ENCODE results near the gene MCOLN1.

Gene MCOLN1

GRCh38 chr19:7502552-7502951 is 19.9 kb upstream of the MCOLN1 start:
- no peak for DNase-seq (ENCODE audit: low read depth in 3 of 3)

DNA sequence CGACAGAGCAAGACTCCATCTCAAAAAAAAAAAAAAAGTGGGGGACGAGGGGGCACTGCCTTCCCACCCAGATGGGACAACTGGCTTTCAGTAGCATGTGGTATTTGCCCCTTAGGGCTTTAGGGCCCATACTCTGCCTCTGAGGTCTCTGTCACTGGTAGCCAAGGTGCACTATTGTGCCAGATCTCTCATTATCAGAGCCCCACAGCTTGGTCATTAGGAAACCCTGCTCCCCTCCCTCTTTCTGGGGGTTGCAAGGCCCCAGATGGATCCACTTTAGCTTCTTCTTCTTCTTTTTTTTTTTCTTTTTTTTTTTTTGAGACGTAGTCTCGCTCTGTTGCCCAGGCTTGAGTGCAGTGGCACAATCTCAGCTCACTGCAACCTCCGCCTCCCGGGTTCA is 17.7 kb upstream of the MCOLN1 start:
- no peak for DNase-seq (ENCODE audit: low read depth in 3 of 3)

- no peak for DNase-seq (ENCODE audit: low read depth in 3 of 3)
These were observed 17.1 kb upstream of the MCOLN1 start for GRCh38 chr19:7505288-7505681.

- no peak for DNase-seq (ENCODE audit: low read depth in 3 of 3)
These were observed 16.6 kb upstream of the MCOLN1 start for GRCh38 chr19:7505682-7506384.

GRCh38 chr19:7506385-7507328 is 15.8 kb upstream of the MCOLN1 start:
- no peak for DNase-seq (ENCODE audit: low read depth in 3 of 3)

GRCh38 chr19:7507884-7508283 is 14.5 kb upstream of the MCOLN1 start:
- no peak for DNase-seq (ENCODE audit: low read depth in 3 of 3)

DNA sequence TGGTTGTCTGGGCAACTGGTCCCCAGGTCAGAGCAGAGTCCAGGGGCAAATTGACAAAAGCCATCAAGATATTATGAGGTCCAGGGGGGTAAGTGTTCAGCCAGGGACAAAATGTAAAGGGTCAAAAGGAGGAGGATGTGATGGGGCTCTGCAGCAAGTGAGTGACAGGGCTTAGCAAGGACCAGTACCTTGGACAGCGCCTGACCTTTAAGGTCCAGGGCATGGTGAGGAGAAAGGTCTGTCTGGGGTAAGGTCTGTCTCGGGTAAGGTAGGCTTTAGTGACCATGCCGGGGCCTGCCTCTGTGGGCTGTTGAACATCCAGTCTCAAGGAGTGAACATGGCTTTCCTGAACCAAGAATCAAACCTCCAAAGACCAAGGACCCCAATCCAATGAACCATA is 12.8 kb upstream of the MCOLN1 start:
- no peak for DNase-seq (ENCODE audit: low read depth in 3 of 3)

- DNase-seq (ENCODE audit: low read depth in 3 of 3) = no peak
These were observed 10.0 kb upstream of the MCOLN1 start for GRCh38 chr19:7512400-7512851.

DNA sequence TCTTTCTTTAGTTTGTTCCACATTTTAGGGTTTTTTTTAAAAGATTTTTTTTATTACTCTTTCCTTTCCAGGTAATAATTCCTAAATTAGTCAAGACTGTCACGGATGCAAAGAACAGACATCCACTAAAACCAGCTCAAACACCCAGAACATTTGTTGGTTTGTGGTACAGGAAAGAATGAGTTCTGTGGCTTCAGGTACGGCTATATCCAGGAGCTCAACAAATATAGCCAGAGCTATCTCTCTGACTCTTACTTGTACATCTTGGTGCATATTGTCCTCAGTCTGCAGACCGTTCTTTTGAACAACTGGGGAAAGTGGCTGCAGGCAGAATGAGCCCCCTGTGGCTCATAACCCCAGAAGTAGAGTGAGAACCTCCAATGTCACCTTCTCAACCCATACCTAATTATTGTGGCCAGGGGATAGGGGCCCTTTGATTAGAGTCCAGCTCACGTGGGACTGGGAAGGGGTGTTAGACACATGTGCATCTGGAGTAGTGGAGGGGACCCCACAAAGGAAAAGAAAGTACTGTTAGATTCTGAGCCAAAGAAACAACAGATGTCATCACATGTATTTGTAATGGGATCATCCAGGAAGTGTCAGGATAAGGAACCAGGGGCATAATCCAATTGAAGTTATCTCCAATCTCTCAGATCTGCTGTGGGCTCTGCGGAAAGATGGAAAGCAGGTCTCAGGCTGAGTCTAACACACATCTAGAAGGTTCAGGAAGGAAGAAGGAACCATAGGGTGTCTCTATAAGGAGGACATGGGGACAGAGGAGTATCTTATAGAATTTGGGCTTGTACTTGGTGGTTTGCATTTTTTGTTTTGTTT is 8.4 kb upstream of the MCOLN1 start:
- no peak for DNase-seq (ENCODE audit: low read depth in 3 of 3)

- DNase-seq (ENCODE audit: low read depth in 3 of 3) = no peak
These were observed 7.2 kb upstream of the MCOLN1 start for GRCh38 chr19:7515110-7515644.

DNA sequence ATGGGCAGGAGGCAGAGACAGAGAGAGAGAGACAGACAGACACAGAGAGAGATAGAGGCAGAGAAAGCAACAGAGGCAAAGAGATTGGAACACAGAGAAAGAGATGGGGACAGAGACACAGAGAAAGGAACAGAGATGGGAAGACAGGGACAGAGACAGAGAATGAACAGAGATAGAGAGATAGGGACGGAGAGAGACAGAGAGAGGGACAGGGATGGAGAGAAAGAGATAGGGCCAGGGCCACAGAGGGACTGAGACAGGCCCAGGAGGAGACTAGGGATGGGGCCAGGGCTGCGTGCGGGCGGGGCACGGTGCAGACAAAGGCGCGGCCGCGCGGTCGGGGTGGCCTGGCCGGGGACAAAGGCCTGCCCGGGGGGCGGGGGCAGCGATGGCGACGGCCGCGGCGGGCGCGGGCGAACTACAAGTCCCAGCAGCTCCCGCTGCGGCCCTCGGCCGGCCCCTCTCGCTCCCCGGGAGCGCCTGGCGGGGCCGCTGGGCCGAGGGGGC is 6.7 kb upstream of the MCOLN1 start, which contains the start of gene ZNF358:
ZNF358 (plus strand) TSS at position 459 of the 507 bp plus-strand sequence. CDS start 3,140 bp downstream, outside the sequence.
- DNase-seq (ENCODE audit: low read depth in 3 of 3) = no peak

DNA sequence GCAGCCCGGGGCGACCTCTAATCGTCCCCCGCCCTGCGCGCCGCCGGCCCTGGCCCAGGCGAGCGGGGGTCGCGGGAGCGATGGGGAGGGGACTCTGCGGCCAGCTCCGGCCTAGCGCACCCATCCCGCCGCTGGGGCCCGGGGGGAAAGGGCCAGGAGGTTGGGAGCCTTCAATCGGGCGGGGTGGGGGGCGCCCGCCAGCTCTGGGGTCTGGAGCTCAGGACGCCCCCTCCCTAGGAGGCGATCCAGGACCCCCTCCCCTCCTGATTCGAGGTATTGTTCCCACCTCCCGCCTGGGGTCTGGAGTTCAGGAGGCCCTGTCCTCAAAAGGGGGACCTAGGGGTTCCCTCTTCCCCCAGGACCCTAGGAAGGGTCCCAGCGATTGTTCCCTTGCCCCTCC is 6.1 kb upstream of the MCOLN1 start:
- no peak for DNase-seq (ENCODE audit: low read depth in 3 of 3)

GRCh38 chr19:7516878-7517277 is 5.5 kb upstream of the MCOLN1 start:
- DNase-seq (ENCODE audit: low read depth in 3 of 3) = no peak

DNA sequence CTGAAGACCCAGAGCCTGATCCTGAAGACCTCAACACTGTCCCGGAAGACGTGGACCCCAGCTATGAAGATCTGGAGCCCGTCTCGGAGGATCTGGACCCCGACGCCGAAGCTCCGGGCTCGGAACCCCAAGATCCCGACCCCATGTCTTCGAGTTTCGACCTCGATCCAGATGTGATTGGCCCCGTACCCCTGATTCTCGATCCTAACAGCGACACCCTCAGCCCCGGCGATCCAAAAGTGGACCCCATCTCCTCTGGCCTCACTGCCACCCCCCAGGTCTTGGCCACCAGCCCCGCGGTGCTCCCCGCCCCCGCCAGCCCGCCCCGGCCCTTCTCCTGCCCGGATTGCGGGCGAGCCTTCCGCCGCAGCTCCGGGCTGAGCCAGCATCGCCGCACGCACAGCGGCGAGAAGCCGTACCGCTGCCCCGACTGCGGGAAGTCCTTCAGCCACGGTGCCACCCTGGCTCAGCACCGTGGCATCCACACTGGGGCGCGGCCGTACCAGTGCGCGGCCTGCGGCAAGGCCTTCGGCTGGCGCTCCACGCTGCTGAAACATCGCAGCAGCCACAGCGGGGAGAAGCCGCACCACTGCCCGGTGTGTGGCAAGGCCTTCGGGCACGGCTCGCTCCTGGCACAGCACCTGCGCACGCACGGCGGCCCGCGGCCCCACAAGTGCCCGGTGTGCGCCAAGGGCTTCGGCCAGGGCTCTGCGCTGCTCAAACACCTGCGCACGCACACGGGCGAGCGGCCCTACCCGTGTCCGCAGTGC is 2.9 kb upstream of the MCOLN1 start:
- DNase-seq (ENCODE audit: low read depth in 3 of 3) = no peak

- no peak for DNase-seq (ENCODE audit: low read depth in 3 of 3)
These were observed 2.0 kb upstream of the MCOLN1 start for GRCh38 chr19:7520131-7521051.

DNA sequence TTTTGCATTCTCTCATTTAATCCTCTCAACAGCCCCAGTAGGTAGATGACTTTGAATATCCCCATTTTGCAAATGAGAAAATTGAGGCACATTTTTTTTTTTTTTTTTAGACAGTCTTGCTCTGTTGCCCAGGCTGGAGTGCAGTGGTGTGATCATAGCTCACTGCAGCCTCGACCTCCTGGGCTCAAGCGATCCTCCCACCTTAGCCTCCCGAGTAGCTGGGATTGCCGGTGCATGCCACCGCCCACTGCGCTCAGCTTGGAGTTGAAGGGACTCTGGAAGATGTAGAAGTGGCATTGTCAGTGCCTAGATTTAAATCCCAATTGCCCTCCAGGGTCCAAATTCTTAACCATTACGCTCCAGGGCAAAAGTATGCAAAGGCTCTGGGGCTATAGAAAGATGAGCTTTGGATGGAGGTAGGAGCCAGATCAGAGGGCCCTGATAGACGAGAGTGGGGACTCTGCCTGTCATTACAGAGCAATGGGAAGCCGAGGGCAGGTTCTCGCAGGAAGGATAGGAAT is 813 bp upstream of the MCOLN1 start:
- no peak for DNase-seq (ENCODE audit: low read depth in 3 of 3)

DNA sequence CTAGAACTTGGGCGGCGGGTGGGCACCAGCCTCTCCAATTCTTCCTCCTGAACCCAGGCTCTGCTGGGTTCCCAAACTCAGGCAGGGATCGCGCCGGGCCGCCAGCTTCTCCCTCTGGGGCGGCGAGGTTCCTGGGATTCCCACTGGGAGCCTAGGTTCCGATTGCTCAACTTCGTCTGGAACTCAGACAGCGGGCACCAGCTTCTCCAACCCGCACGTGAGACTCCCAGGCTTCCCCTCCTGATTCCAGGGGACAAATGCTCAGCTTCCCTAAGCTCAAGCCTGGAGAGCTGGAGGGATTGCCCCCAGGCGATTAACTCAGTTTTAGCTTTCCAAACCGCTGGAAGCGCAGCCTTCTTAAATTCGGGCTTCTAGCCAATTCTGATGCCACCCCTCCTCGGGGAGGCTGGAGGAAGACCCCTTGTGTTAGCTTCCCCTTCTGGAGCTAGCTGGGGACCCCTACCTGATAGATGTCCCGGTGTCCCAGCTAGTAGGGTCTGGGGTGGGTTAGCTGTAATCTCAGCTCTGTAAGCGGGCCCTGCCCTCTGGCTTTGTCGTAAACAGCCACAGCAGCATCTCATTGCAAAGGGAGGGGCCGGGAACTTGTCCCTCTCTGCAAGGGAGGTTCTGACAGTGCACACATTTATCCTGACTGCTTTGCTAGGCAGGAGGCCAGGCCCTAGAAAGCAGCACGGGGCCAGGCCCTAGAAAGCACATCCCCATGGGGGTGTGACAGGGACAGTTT is 671 bp downstream of the MCOLN1 start:
- no peak for DNase-seq (ENCODE audit: low read depth in 3 of 3)

GRCh38 chr19:7524523-7524922 is 2.1 kb downstream of the MCOLN1 start:
- DNase-seq (ENCODE audit: low read depth in 3 of 3) = no peak
